Loucy (cell line): ENCODE measurements around the gene ATG10.

Experiments
- EZH2phosphoT487 ChIP-seq: fragments of 200-600 bp; IDR thresholded peaks from 2 replicates; pipeline ENCODE4 v1.6.1; 2018; ENCODE audit warnings: antibody characterized with exemption, mild to moderate bottlenecking, moderate library complexity, borderline replicate concordance
- TF ChIP-seq, protein P1 (sequence below): fragments of 200-600 bp; sonication (generic); conservative IDR thresholded peaks from 2 replicates; pipeline ENCODE4 v1.5.1; 2014; ENCODE audit warnings: mild to moderate bottlenecking, antibody characterized with exemption, low read length

GRCh38 chr5:82276800-82277612 lies 305.2 kb downstream of the ATG10 start:
- TF ChIP-seq, protein P1, sequence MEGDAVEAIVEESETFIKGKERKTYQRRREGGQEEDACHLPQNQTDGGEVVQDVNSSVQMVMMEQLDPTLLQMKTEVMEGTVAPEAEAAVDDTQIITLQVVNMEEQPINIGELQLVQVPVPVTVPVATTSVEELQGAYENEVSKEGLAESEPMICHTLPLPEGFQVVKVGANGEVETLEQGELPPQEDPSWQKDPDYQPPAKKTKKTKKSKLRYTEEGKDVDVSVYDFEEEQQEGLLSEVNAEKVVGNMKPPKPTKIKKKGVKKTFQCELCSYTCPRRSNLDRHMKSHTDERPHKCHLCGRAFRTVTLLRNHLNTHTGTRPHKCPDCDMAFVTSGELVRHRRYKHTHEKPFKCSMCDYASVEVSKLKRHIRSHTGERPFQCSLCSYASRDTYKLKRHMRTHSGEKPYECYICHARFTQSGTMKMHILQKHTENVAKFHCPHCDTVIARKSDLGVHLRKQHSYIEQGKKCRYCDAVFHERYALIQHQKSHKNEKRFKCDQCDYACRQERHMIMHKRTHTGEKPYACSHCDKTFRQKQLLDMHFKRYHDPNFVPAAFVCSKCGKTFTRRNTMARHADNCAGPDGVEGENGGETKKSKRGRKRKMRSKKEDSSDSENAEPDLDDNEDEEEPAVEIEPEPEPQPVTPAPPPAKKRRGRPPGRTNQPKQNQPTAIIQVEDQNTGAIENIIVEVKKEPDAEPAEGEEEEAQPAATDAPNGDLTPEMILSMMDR = no peak
- no peak for TF ChIP-seq EZH2phosphoT487
